Astrocyte (in vitro differentiated cells and primary cell): ENCODE measurements around the gene ERGIC3.

Source experiments
- EZH2 ChIP-seq: IDR thresholded peaks from 2 replicates; pipeline ENCODE4 v1.6.1; 2012; ENCODE audit warnings: mild to moderate bottlenecking, low read length, inconsistent platforms; ENCODE audit not compliant: insufficient read depth
- TF ChIP-seq, protein P1 (sequence below): IDR thresholded peaks from 2 replicates; pipeline ENCODE4 v1.5.1; 2011; ENCODE audit warnings: low read depth, mild to moderate bottlenecking, inconsistent platforms, low read length, moderate library complexity; ENCODE audit not compliant: insufficient read depth

DNA sequence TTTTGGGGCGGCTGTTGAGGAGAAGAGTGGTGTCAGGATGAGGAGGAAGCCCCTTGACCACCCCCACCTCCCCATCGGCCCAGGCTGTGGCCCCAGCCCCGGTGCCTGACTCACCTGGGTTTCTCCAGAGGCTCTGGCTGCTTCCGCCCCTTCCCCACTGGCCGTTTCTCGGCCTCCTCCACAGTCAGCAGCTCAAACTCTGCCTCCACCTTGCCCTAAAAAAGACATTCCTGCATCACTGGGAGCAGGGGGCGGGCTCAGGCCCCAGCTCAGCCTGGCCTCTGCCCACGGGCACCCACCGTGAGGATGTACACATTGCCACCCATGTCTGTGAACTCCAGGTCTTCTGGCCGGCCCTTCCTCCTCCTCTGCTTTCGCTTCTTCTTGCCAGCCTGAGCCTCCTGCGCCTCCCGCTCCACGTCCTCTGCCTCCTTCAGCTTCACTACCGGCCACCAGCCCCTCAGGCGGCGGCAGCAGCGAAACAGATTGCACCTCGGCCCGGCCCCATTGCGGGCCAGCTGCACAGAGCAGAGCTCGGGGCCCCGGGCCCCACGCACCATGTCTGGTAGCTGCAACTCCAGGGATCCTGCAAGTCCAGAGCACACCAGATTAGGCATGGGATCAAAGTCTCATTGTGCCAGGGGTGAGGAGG is 17.3 kb downstream of the ERGIC3 start:
- no peak for TF ChIP-seq EZH2
- TF ChIP-seq, protein P1, sequence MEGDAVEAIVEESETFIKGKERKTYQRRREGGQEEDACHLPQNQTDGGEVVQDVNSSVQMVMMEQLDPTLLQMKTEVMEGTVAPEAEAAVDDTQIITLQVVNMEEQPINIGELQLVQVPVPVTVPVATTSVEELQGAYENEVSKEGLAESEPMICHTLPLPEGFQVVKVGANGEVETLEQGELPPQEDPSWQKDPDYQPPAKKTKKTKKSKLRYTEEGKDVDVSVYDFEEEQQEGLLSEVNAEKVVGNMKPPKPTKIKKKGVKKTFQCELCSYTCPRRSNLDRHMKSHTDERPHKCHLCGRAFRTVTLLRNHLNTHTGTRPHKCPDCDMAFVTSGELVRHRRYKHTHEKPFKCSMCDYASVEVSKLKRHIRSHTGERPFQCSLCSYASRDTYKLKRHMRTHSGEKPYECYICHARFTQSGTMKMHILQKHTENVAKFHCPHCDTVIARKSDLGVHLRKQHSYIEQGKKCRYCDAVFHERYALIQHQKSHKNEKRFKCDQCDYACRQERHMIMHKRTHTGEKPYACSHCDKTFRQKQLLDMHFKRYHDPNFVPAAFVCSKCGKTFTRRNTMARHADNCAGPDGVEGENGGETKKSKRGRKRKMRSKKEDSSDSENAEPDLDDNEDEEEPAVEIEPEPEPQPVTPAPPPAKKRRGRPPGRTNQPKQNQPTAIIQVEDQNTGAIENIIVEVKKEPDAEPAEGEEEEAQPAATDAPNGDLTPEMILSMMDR, result no peak
